Hepatocyte (in vitro differentiated cells): ENCODE results near the gene CDC42BPB. TPM values are rescaled to one million over a fixed set of nuclear protein-coding genes. Genes with fewer than 3 reads are reported as not detected.

Experiments
- DNase-seq: peaks from one replicate; pipeline ENCODE4 v3.0.0-alpha.2; 2016; ENCODE audit warnings: low spot score
- H2AFZ ChIP-seq: fragments of 200-600 bp; sonication (generic); 2 replicates; pipeline ENCODE4 v1.6.0; 2016; ENCODE audit warnings: antibody characterized with exemption, mild to moderate bottlenecking
- H3K27ac ChIP-seq: fragments of 200-600 bp; sonication (generic); 2 replicates; pipeline ENCODE4 v1.5.1; 2016; ENCODE audit warnings: mild to moderate bottlenecking
- H3K27me3 ChIP-seq: fragments of 200-600 bp; sonication (generic); 2 replicates; pipeline ENCODE4 v1.6.1; 2016
- H3K36me3 ChIP-seq: fragments of 200-600 bp; sonication (generic); replicated peaks from 2 replicates; pipeline ENCODE4 v1.5.1; 2016; ENCODE audit warnings: low read depth; ENCODE audit not compliant: insufficient read depth
- H3K4me1 ChIP-seq: fragments of 200-600 bp; sonication (generic); 2 replicates; pipeline ENCODE4 v1.5.1; 2016; ENCODE audit warnings: mild to moderate bottlenecking, moderate library complexity; ENCODE audit not compliant: insufficient read depth
- H3K4me2 ChIP-seq: fragments of 200-600 bp; sonication (generic); 2 replicates; pipeline ENCODE4 v1.6.0; 2016
- H3K4me3 ChIP-seq: fragments of 200-600 bp; sonication (generic); 2 replicates; pipeline ENCODE4 v1.5.1; 2016; ENCODE audit warnings: mild to moderate bottlenecking
- H3K79me2 ChIP-seq: fragments of 200-600 bp; sonication (generic); 2 replicates; pipeline ENCODE4 v1.6.0; 2017; ENCODE audit warnings: mild to moderate bottlenecking
- H3K9me2 ChIP-seq: fragments of 200-600 bp; sonication (generic); replicated peaks from 2 replicates; pipeline ENCODE4 v1.6.0; 2017; ENCODE audit warnings: mild to moderate bottlenecking; ENCODE audit not compliant: insufficient read depth
- H3K9me3 ChIP-seq: fragments of 200-600 bp; sonication (generic); 2 replicates; pipeline ENCODE4 v1.5.1; 2016; ENCODE audit warnings: low read depth, mild to moderate bottlenecking
- H4K20me1 ChIP-seq: fragments of 200-600 bp; sonication (generic); 2 replicates; pipeline ENCODE4 v1.6.0; 2016; ENCODE audit warnings: mild to moderate bottlenecking; ENCODE audit not compliant: insufficient read depth, poor library complexity, severe bottlenecking
- EZH2 ChIP-seq: fragments of 200-600 bp; sonication (generic); IDR thresholded peaks from 2 replicates; pipeline ENCODE4 v1.6.1; 2016; ENCODE audit warnings: antibody characterized with exemption, mild to moderate bottlenecking, borderline replicate concordance
- EZH2phosphoT487 ChIP-seq: fragments of 200-600 bp; sonication (generic); IDR thresholded peaks from one replicate; pipeline ENCODE4 v1.6.1; 2018; ENCODE audit warnings: antibody characterized with exemption, mild to moderate bottlenecking, low read depth, moderate library complexity; ENCODE audit not compliant: unreplicated experiment, severe bottlenecking
- WGBS: methylation state at CpG from one replicate; pipeline ENCODE4 v1.1.6; 2016; ENCODE audit warnings: low lambda C conversion rate; ENCODE audit errors: missing lambda C conversion rate; 5-methylcytosine and 5-hydroxymethylcytosine counted together
- polyA plus RNA-seq: library from polyadenylated mRNA; unstranded; fragments of >200 nt; fragmentation: Nextera tagmentation; extraction: Ambion mirVana; gene quantifications from 2 replicates; pipeline ENCODE4 v1.2.1, GENCODE V29; 2016
- total RNA-seq: library from RNA; depleted of rRNA; stranded (reverse); fragments of >200 nt; gene quantifications from 2 replicates; pipeline ENCODE4 v1.2.3, GENCODE V29; 2014
- TF ChIP-seq, protein P1 (sequence below): fragments of 200-600 bp; sonication (generic); IDR thresholded peaks from 2 replicates; pipeline ENCODE4 v1.5.1; 2016; ENCODE audit warnings: antibody characterized with exemption, mild to moderate bottlenecking; ENCODE audit not compliant: poor library complexity

The CDC42BPB gene
- total and polyA plus RNA-seq, 2 experiments from 2014 or later: 10.2 to 60.6 TPM

DNA sequence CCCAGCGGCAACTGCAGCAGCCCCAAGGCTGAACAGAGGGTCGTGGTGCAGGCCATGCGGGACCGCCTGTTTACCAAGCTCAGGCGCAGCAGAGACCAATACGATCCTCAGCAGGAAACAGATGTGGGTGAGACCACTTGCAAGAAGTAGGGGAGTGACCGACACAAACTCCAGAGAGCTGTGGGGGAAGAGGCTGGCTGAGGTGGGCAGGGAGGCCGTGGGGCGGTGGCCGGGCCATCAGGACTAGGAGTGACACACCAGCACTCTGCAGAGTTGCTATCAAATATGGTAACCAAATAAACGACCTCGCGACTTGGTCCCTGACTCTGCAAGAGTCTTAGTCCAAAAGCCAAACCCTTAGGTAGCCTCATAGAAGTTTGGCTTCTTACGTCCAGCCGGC lies 104.2 kb downstream of the CDC42BPB start:
- Histone ChIP-seq H3K27ac (no peak overlapping the region), H3K4me3 (no peak overlapping the region), H3K36me3 (no peaks in the 10 kb centered on the region), H2AFZ (no peak overlapping the region), H3K79me2 (no peaks in the 10 kb centered on the region), H3K4me2 (no peak overlapping the region), H3K9me2 (no peaks in the 10 kb centered on the region), H4K20me1 (no peaks in the 10 kb centered on the region), H3K4me1 (no peaks in the 10 kb centered on the region), H3K27me3 (no peaks in the 10 kb centered on the region), H3K9me3 (no peaks in the 10 kb centered on the region)
- WGBS: 96% methylated on average over 15 of the region's 15 CpGs
- DNase-seq: no peak
- TF ChIP-seq EZH2 (no peak), EZH2phosphoT487 (no peak)
- TF ChIP-seq, protein P1, sequence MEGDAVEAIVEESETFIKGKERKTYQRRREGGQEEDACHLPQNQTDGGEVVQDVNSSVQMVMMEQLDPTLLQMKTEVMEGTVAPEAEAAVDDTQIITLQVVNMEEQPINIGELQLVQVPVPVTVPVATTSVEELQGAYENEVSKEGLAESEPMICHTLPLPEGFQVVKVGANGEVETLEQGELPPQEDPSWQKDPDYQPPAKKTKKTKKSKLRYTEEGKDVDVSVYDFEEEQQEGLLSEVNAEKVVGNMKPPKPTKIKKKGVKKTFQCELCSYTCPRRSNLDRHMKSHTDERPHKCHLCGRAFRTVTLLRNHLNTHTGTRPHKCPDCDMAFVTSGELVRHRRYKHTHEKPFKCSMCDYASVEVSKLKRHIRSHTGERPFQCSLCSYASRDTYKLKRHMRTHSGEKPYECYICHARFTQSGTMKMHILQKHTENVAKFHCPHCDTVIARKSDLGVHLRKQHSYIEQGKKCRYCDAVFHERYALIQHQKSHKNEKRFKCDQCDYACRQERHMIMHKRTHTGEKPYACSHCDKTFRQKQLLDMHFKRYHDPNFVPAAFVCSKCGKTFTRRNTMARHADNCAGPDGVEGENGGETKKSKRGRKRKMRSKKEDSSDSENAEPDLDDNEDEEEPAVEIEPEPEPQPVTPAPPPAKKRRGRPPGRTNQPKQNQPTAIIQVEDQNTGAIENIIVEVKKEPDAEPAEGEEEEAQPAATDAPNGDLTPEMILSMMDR: no peak

DNA sequence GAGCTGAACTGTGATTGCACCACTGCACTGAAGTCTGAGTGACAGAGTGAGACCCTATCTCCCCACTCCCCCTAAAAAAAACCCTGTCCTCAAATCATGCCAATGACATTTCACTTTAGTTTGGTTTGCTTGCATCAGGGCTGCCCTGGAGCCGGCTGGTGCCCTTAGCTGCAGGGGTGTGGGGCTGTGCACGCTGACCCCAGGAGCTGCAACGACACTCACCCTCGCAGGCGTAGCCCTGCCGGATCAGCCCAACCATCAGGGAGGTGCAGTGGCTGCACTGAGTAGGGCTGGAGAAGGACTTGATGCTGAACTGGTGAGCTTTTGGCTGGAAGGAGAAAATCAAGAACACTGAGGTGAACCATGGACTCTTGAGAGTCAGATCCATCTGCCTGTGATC lies 105.1 kb downstream of the CDC42BPB start:
- 98% methylated on average over 6 of the region's 6 CpGs for WGBS
- Histone ChIP-seq H3K36me3 (no peaks in the 10 kb centered on the region), H3K9me2 (no peaks in the 10 kb centered on the region), H3K4me2 (no peak overlapping the region), H3K4me3 (no peak overlapping the region), H3K27ac (no peak overlapping the region), H3K27me3 (no peaks in the 10 kb centered on the region), H3K79me2 (no peaks in the 10 kb centered on the region), H3K4me1 (no peaks in the 10 kb centered on the region), H3K9me3 (no peaks in the 10 kb centered on the region), H4K20me1 (no peaks in the 10 kb centered on the region), H2AFZ (no peak overlapping the region)
- no peak for DNase-seq
- TF ChIP-seq, protein P1: no peak
- TF ChIP-seq EZH2phosphoT487 (no peak), EZH2 (no peak)

DNA sequence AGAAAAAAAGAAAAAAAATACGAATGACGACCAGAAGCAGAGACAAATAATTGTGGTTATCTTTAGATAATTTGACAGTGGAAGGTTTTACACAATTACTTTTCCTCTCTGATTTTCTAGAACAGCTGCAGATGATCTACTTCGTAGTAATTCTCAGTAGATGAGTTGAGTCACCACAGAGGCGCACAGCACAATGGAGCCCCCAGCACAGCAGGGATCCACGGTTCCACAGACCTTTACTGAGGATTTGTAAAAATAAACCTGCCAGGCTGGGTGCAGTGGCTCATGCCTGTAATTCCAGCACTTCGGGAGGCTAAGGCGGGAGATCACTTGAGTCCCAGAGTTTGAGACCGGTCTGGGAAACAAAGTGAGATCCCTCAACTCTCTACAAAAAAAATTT lies 105.5 kb downstream of the CDC42BPB start:
- H3K4me1 ChIP-seq: no peaks in the 10 kb centered on the region
- no peaks in the 10 kb centered on the region for H3K36me3 ChIP-seq
- H3K79me2 ChIP-seq: no peaks in the 10 kb centered on the region
- DNase-seq: no peak
- H3K9me2 ChIP-seq: no peaks in the 10 kb centered on the region
- no peaks in the 10 kb centered on the region for H3K27me3 ChIP-seq
- no peak overlapping the region for H3K4me2 ChIP-seq
- H3K4me3 ChIP-seq: no peak overlapping the region
- no peaks in the 10 kb centered on the region for H3K9me3 ChIP-seq
- no peak overlapping the region for H3K27ac ChIP-seq
- WGBS: 86% methylated on average over 8 of the region's 8 CpGs
- TF ChIP-seq EZH2 (no peak), EZH2phosphoT487 (no peak)
- TF ChIP-seq, protein P1: no peak
- no peaks in the 10 kb centered on the region for H4K20me1 ChIP-seq
- H2AFZ ChIP-seq: no peak overlapping the region

DNA sequence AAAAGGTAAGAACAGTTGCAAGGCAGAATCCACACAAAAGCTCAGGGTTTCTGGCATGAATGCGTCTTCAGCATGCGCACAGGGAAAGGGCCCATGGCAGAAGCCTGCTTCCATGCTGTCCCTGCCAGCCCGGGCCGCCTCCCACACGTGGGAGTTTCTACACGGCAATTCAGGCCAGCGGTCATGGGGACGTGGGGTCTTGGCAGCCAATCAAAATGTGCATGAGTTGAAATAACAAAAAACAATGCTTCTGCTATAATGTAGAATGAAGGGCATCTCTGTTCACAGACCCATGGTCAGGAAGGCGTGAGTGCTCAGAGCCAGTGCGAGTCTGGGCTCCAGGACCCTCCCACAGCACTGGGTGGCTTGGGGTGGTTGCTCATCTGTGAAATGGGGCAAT lies 106.3 kb downstream of the CDC42BPB start:
- Histone ChIP-seq H3K9me2 (no peaks in the 10 kb centered on the region), H4K20me1 (no peaks in the 10 kb centered on the region), H3K4me3 (no peak overlapping the region), H3K4me2 (no peak overlapping the region), H2AFZ (no peak overlapping the region), H3K27me3 (no peaks in the 10 kb centered on the region), H3K9me3 (no peaks in the 10 kb centered on the region), H3K27ac (no peak overlapping the region), H3K79me2 (no peaks in the 10 kb centered on the region), H3K36me3 (no peaks in the 10 kb centered on the region), H3K4me1 (no peaks in the 10 kb centered on the region)
- no peak for DNase-seq
- WGBS: 94% methylated on average over 10 of the region's 10 CpGs
- TF ChIP-seq, protein P1: no peak
- TF ChIP-seq EZH2phosphoT487 (no peak), EZH2 (no peak)
